Measurements from ENCODE around the gene WDR5. TPM values are rescaled to one million over a fixed set of nuclear protein-coding genes. Genes with fewer than 3 reads are reported as not detected.

The WDR5 gene
- total and polyA plus RNA-seq, 3 donors from 2014 or later = 52.4 to 91.4 (median 54.9) TPM

GRCh38 chr9:134187891-134188385, 52.1 kb downstream of the WDR5 start:
- Histone ChIP-seq H3K36me3 (ENCODE audit: low read depth, missing control alignments) (no peaks in the 10 kb centered on the region), H3K4me3 (no peak overlapping the region), H3K27me3 (no peaks in the 10 kb centered on the region), H3K4me1 (peaks cover 18% of the 10 kb centered on the region), H3K27ac (no peak overlapping the region), H3K9me3 (no peaks in the 10 kb centered on the region)
- intact Hi-C loops (cut with DNase I; ENCODE audit: low total_unique reads) = no loop called here
- no peak for DNase-seq
- WGBS, 2 donors = 90 to 95% methylated on average over 7 to 12 of the region's 12 CpGs
- TF ChIP-seq POLR2A (IDR thresholded peaks at IDR 0.05) (no peak), CTCF (IDR thresholded peaks at IDR 0.05) (no peak)

GRCh38 chr9:134188386-134189144, 52.7 kb downstream of the WDR5 start:
- WGBS, 2 donors = 59 to 86% methylated on average over 6 to 23 of the region's 23 CpGs
- TF ChIP-seq POLR2A (IDR thresholded peaks at IDR 0.05) (no peak), CTCF (IDR thresholded peaks at IDR 0.05) (no peak)

GRCh38 chr9:134189145-134189469, 53.2 kb downstream of the WDR5 start:
- intact Hi-C loops (cut with DNase I; ENCODE audit: low total_unique reads) = no loop called here
- TF ChIP-seq POLR2A (IDR thresholded peaks at IDR 0.05) (no peak), CTCF (IDR thresholded peaks at IDR 0.05) (no peak)
- no peaks in the 10 kb centered on the region for H3K9me3 ChIP-seq
- no peaks in the 10 kb centered on the region for H3K27me3 ChIP-seq
- peak overlapping the region in 1 of 2 donors; percentile 41 for H3K27ac ChIP-seq
- WGBS, 2 donors = 57 to 71% methylated on average over 15 of the region's 15 CpGs
- peaks cover 18% of the 10 kb centered on the region for H3K4me1 ChIP-seq
- DNase-seq = no peak
- H3K4me3 ChIP-seq = no peak overlapping the region
- no peaks in the 10 kb centered on the region for H3K36me3 ChIP-seq (ENCODE audit: low read depth, missing control alignments)

More at GRCh38 chr9:134188386-134189144, 52.7 kb downstream of the WDR5 start:
- Histone ChIP-seq H3K4me1 (peaks cover 18% of the 10 kb centered on the region), H3K27me3 (no peaks in the 10 kb centered on the region), H3K36me3 (ENCODE audit: low read depth, missing control alignments) (no peaks in the 10 kb centered on the region), H3K9me3 (no peaks in the 10 kb centered on the region), H3K27ac (peak overlapping the region in 1 of 2 donors; percentile 41), H3K4me3 (no peak overlapping the region)
- intact Hi-C loops (cut with DNase I; ENCODE audit: low total_unique reads) = no loop called here
- DNase-seq = no peak

GRCh38 chr9:134189470-134190231, 53.8 kb downstream of the WDR5 start:
- DNase-seq = no peak
- intact Hi-C loops (cut with DNase I; ENCODE audit: low total_unique reads) = no loop called here
- peak overlapping the region in 1 of 2 donors; percentile 41 for H3K27ac ChIP-seq

More at GRCh38 chr9:134189470-134190231, 53.8 kb downstream of the WDR5 start:
- TF ChIP-seq CTCF (IDR thresholded peaks at IDR 0.05) (no peak), POLR2A (IDR thresholded peaks at IDR 0.05) (no peak)
- 63 to 71% methylated on average over 20 to 24 of the region's 24 CpGs for WGBS, 2 donors
- Histone ChIP-seq H3K4me1 (peaks cover 18% of the 10 kb centered on the region), H3K36me3 (ENCODE audit: low read depth, missing control alignments) (no peaks in the 10 kb centered on the region), H3K27me3 (no peaks in the 10 kb centered on the region), H3K4me3 (no peak overlapping the region), H3K9me3 (no peaks in the 10 kb centered on the region)

Data from testis (tissue), 3 donors.